GM23248 (cell line): ENCODE data around the gene TCEANC2. TPM values are rescaled to one million over a fixed set of nuclear protein-coding genes. Genes with fewer than 3 reads are reported as not detected.

Experiments used
- DNase-seq: peaks from one replicate; pipeline ENCODE4 v3.0.0-alpha.2; 2015
- H2AFZ ChIP-seq: fragments of 200-600 bp; sonication (generic); 2 replicates; pipeline ENCODE4 v1.6.1; 2016; ENCODE audit warnings: antibody characterized with exemption
- H3F3A ChIP-seq: fragments of 200-600 bp; sonication (generic); 2 replicates; pipeline ENCODE4 v1.6.1; 2016; ENCODE audit warnings: mild to moderate bottlenecking, antibody characterized with exemption, mixed run types; ENCODE audit not compliant: insufficient read depth
- H3K27ac ChIP-seq: fragments of 200-600 bp; sonication (generic); 2 replicates; pipeline ENCODE4 v1.5.1; 2016; ENCODE audit warnings: mild to moderate bottlenecking
- H3K27me3 ChIP-seq: fragments of 200-600 bp; sonication (generic); replicated peaks from 2 replicates; pipeline ENCODE4 v1.6.1; 2016; ENCODE audit warnings: mild to moderate bottlenecking; ENCODE audit not compliant: insufficient read depth
- H3K36me3 ChIP-seq: fragments of 200-600 bp; sonication (generic); 2 replicates; pipeline ENCODE4 v1.6.1; 2016; ENCODE audit warnings: low read depth, mild to moderate bottlenecking
- H3K4me1 ChIP-seq: fragments of 200-600 bp; sonication (generic); 2 replicates; pipeline ENCODE4 v1.6.1; 2016; ENCODE audit warnings: mild to moderate bottlenecking; ENCODE audit not compliant: insufficient read depth
- H3K4me2 ChIP-seq: fragments of 200-600 bp; sonication (generic); one replicate; pipeline ENCODE4 v1.6.1; 2016; ENCODE audit warnings: mild to moderate bottlenecking; ENCODE audit not compliant: unreplicated experiment
- H3K4me3 ChIP-seq: fragments of 200-600 bp; sonication (generic); 2 replicates; pipeline ENCODE4 v1.5.1; 2016; ENCODE audit warnings: mild to moderate bottlenecking
- H3K79me2 ChIP-seq: fragments of 200-600 bp; sonication (generic); 2 replicates; pipeline ENCODE4 v1.6.1; 2016; ENCODE audit warnings: mild to moderate bottlenecking; ENCODE audit not compliant: insufficient read depth
- H3K9ac ChIP-seq: fragments of 200-600 bp; sonication (generic); 2 replicates; pipeline ENCODE4 v1.6.1; 2016; ENCODE audit warnings: mild to moderate bottlenecking
- H3K9me2 ChIP-seq: fragments of 200-600 bp; sonication (generic); 2 replicates; pipeline ENCODE4 v1.6.1; 2016; ENCODE audit warnings: mixed run types, mild to moderate bottlenecking, moderate library complexity; ENCODE audit not compliant: insufficient read depth
- H3K9me3 ChIP-seq: fragments of 200-600 bp; sonication (generic); one replicate; pipeline ENCODE4 v1.6.1; 2017; ENCODE audit warnings: low read depth
- H4K20me1 ChIP-seq: fragments of 200-600 bp; sonication (generic); 2 replicates; pipeline ENCODE4 v1.6.0; 2016; ENCODE audit not compliant: insufficient read depth
- EZH2 ChIP-seq: fragments of 200-600 bp; sonication (generic); IDR thresholded peaks from 2 replicates; pipeline ENCODE4 v1.6.1; 2018; ENCODE audit warnings: antibody characterized with exemption, mild to moderate bottlenecking; ENCODE audit not compliant: insufficient read depth, poor library complexity, severe bottlenecking
- EZH2phosphoT487 ChIP-seq: fragments of 200-600 bp; sonication (generic); IDR thresholded peaks from 2 replicates; pipeline ENCODE4 v1.6.1; 2018; ENCODE audit warnings: antibody characterized with exemption, moderate library complexity, mild to moderate bottlenecking, low read depth; ENCODE audit not compliant: insufficient read depth
- whole genome bisulfite sequencing, 2 experiments: methylation state at CpG; one replicate each; pipeline ENCODE4 v1.1.6; 2015 to 2017; ENCODE audit warnings: low lambda C conversion rate in 2 of 2, low coverage in 1 of 2; ENCODE audit errors: missing lambda C conversion rate in 2 of 2; 5-methylcytosine and 5-hydroxymethylcytosine counted together
- in situ Hi-C: fragments of 300-500 bp; cut with MboI; formaldehyde crosslinking; loops from 2 replicates; pipeline ENCODE4 v1.15.0; 2020
- polyA plus RNA-seq: library from polyadenylated mRNA; unstranded; fragments of >200 nt; fragmentation: Nextera tagmentation; extraction: Ambion mirVana; gene quantifications from 2 replicates; pipeline ENCODE4 v1.2.1, GENCODE V29; 2016
- total RNA-seq: library from RNA; depleted of rRNA; stranded (reverse); fragments of >200 nt; shearing (Covaris generic); gene quantifications from 2 replicates; pipeline ENCODE4 v1.2.3, GENCODE V29; 2014

Gene TCEANC2
- total and polyA plus RNA-seq, 2 experiments from 2014 or later = 1.7 to 4.6 TPM

- Histone ChIP-seq H2AFZ (no peak overlapping the region), H3K27me3 (no peaks in the 10 kb centered on the region), H3K9ac (no peak overlapping the region), H3K36me3 (peaks cover 63% of the 10 kb centered on the region), H3K4me2 (no peak overlapping the region), H3K9me3 (no peaks in the 10 kb centered on the region), H3K27ac (no peak overlapping the region), H4K20me1 (no peaks in the 10 kb centered on the region), H3K4me3 (no peak overlapping the region), H3K9me2 (no peaks in the 10 kb centered on the region), H3K4me1 (no peaks in the 10 kb centered on the region), H3F3A (no peaks in the 10 kb centered on the region), H3K79me2 (no peaks in the 10 kb centered on the region)
- DNase-seq = peak; percentile 61
- no peak for TF ChIP-seq EZH2
- TF ChIP-seq EZH2phosphoT487 = no peak
- in situ Hi-C loops = no loop called here
Observed at GRCh38 chr1:54037476-54037875, 15.9 kb upstream of the TCEANC2 start.

GRCh38 chr1:54041806-54042205 is 11.6 kb upstream of the TCEANC2 start:
- peaks cover 6% of the 10 kb centered on the region; the same call in 1 of the 2 replicates for H4K20me1 ChIP-seq
- H3K27ac ChIP-seq = no peak overlapping the region
- H3K4me1 ChIP-seq = peaks cover 5% of the 10 kb centered on the region
- H3K27me3 ChIP-seq = no peaks in the 10 kb centered on the region
- 0 to 2% methylated on average over 1 of the region's 1 CpG for WGBS, 2 experiments
- H3K79me2 ChIP-seq = peaks cover 33% of the 10 kb centered on the region
- TF ChIP-seq EZH2phosphoT487 = no peak
- no peak for TF ChIP-seq EZH2
- no peak overlapping the region for H3K4me3 ChIP-seq
- H3K9ac ChIP-seq = no peak overlapping the region
- H3K36me3 ChIP-seq = peaks cover 49% of the 10 kb centered on the region
- no peak for DNase-seq
- H2AFZ ChIP-seq = no peak overlapping the region
- H3K4me2 ChIP-seq = no peak overlapping the region
- no peaks in the 10 kb centered on the region for H3K9me3 ChIP-seq
- in situ Hi-C loops = no loop called here
- no peaks in the 10 kb centered on the region for H3K9me2 ChIP-seq
- H3F3A ChIP-seq = peaks cover 2% of the 10 kb centered on the region; the same call in 1 of the 2 replicates

- H3K9me2 ChIP-seq = no peaks in the 10 kb centered on the region
- no peaks in the 10 kb centered on the region for H3K27me3 ChIP-seq
- H2AFZ ChIP-seq = no peak overlapping the region
- H3K9ac ChIP-seq = no peak overlapping the region
- in situ Hi-C loops = no loop called here
- H3K4me1 ChIP-seq = peaks cover 22% of the 10 kb centered on the region
- no peak for DNase-seq
- H3K9me3 ChIP-seq = no peaks in the 10 kb centered on the region
- H3K4me3 ChIP-seq = no peak overlapping the region
- TF ChIP-seq EZH2 = no peak
- peaks cover 70% of the 10 kb centered on the region for H3K79me2 ChIP-seq
- 96 to 100% methylated on average over 2 of the region's 2 CpGs for WGBS, 2 experiments
- H3K36me3 ChIP-seq = peaks cover 30% of the 10 kb centered on the region
- peaks cover 7% of the 10 kb centered on the region; the same call in 1 of the 2 replicates for H3F3A ChIP-seq
- no peak overlapping the region for H3K4me2 ChIP-seq
- no peak overlapping the region for H3K27ac ChIP-seq
- peaks cover 18% of the 10 kb centered on the region; the same call in 1 of the 2 replicates for H4K20me1 ChIP-seq
Observed at GRCh38 chr1:54045496-54045895, 7.9 kb upstream of the TCEANC2 start.

- H3K79me2 ChIP-seq = peaks cover 83% of the 10 kb centered on the region
- peaks cover 11% of the 10 kb centered on the region; the same call in 1 of the 2 replicates for H3F3A ChIP-seq
- H3K27me3 ChIP-seq = no peaks in the 10 kb centered on the region
- H3K4me3 ChIP-seq = no peak overlapping the region
- H3K36me3 ChIP-seq = peaks cover 17% of the 10 kb centered on the region
- peaks cover 18% of the 10 kb centered on the region; the same call in 1 of the 2 replicates for H4K20me1 ChIP-seq
- peaks cover 29% of the 10 kb centered on the region for H3K4me1 ChIP-seq
- in situ Hi-C loops = no loop called here
- H3K9me3 ChIP-seq = no peaks in the 10 kb centered on the region
- peak overlapping the region; percentile 10 for H3K4me2 ChIP-seq
- 62 to 67% methylated on average over 7 of the region's 7 CpGs for WGBS, 2 experiments
- no peaks in the 10 kb centered on the region for H3K9me2 ChIP-seq
- no peak overlapping the region for H3K27ac ChIP-seq
- H2AFZ ChIP-seq = no peak overlapping the region
- DNase-seq = peak; percentile 23
- TF ChIP-seq EZH2 (no peak), EZH2phosphoT487 (no peak)
- H3K9ac ChIP-seq = no peak overlapping the region
Observed at GRCh38 chr1:54046671-54047383, 6.6 kb upstream of the TCEANC2 start.
